HG02973 (cell line): ENCODE results near the gene GFPT1.
"Not testable (repeated sequence)": the region's sequence is repeated elsewhere in the genome, so short reads cannot be mapped to it uniquely, and the experiment has no call there.

Source experiments
- ATAC-seq: cut with Tn5 transposase; IDR thresholded peaks from one replicate; pipeline ENCODE4 v1.9.1; 2021; ENCODE audit warnings: moderate library complexity; ENCODE audit not compliant: unreplicated experiment

The GFPT1 gene

DNA sequence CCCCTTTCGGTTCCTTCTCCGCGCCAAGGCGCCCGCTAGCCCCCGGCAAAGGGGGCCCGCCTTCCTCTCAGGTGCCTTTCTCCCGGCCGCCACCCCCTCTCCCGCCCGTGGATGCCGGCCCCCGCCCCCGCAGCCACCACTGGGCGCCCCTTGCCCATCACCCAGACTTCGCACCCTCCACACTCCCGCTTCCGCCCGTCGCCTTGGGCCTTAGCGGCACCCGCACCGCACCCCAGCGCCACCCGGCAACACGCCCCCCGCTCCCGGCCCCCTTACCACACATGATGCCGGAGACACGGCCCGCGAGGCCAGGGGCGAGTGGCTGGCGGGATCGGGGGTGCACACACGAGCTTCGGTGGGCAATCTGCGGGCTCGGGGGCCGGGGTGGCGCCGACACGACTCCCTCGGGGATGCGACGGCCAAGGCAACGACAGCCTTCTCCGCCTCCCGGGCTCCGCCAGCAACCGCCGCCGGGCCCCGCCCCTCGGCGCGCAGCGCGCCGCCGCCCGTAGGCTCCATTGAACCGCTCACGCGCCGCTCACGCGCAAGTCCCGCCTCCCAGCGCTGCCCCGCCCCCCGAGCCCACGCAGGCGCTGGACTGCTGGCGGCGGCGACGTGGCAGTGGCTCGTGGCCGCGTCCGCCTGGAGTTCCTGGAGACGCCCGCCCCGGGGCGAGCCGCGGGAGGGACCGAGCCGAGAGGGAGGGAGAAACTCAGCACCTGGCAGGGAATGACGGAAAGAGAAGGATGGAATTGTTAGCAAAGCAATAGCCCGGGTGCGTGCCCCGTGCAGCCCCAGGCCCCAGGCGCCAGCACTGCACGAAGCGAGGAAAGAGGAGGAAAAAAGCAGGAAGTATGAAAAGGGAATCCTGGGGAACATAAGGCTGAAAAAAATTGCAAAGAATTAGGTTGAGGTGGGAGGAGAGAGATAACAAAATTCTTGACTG lies at the start of gene GFPT1:
Gene GFPT1, minus strand, starts transcription at position 439 of the 946 bp plus-strand sequence. Its CDS starts 156 bp downstream, at position 283.
- peak; percentile 80 for ATAC-seq

GRCh38 chr2:69436596-69436937 lies 49.5 kb upstream of the GFPT1 start:
- ATAC-seq = peak; percentile 2

DNA sequence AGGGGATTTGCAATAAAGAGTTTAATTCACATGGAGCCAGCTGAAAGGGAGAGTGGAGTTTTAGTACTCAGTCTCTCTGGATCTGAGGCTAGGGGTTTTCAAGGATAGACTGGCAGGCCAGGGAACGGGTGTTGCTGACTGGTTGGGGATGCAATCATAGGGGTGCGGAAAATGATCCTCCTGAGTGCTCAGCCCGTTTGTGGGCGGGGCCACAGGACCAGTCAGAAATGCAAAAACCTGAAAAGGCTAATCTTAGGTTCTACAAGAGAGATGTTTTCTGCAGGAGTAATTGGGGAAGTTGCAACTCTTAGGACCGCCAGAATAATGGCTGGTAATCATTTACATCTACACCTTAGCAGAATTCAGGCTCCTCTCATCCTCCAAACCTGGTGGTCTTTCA lies 47.7 kb upstream of the GFPT1 start:
- ATAC-seq = no peak

DNA sequence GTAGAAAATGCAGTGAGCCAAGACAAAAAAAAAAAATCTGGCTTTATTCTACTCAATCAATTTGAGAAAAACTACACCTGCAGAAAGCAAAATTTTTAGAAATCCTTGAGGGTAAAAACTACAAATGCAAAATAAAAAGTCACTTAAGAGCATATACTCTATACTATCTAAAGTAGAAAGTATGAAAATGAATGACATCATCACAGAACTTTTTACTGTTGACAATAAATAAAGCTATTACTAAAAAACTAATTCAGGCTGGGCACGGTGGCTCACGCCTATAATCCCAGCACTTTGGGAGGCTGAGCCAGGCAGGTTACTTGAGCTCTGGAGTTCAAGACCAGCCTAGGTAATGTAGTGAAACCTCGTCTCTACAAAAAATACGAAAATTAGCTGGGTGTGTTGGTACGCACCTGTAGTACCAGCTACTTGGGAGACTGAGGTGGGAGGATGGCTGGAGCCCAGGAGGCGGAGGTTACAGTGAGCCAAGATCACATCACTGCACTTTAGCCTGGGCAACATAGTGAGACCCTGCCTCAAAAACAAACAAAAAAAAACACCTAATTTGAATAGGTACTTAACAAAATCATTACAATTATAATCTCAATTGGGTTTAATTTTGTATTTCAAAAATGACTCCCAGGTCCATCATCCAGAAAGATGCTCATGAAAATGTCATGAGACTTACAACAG lies 42.6 kb upstream of the GFPT1 start:
- ATAC-seq = no peak

GRCh38 chr2:69428981-69429380 lies 42.0 kb upstream of the GFPT1 start:
- no peak for ATAC-seq

GRCh38 chr2:69424419-69424818 lies 37.4 kb upstream of the GFPT1 start:
- no peak for ATAC-seq

DNA sequence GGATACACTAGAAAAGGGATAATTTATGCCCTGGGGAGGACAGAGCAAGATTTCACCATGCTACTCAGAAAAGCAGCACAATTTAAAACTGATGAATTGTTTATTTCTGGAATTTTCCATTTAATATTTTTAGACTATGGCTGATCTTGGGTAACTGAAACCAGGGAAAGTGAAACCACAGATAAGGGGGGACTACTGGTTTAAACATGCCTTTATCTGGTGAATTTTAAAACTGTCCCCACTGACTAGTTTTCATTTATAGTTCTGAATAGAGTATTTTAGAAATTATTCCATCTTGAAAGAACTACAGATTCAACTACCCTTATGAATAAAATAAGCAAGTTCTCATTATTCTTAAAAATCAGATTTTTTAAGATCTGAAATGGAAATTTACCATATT lies 35.2 kb upstream of the GFPT1 start:
- ATAC-seq = no peak

DNA sequence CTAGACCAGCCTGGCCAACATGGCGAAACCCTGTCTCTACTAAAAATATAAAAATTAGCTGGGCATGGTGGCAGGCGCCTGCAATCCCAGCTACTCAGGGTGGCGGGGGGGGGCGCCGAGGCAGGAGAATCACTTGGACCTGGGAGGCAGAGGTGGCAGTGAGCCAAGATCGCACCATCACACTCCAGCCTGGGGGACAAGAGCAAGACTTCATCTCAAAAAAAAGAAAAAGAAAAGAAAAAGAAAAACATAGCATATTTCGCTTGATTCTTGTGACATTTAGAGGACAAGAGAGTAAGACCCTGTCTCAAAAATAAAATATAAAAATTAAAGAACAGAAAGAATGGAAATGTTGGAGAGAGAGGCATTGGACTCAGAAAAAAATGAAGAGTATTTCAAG lies 32.1 kb upstream of the GFPT1 start:
- not testable (repeated sequence) for ATAC-seq

GRCh38 chr2:69416147-69416546 lies 29.1 kb upstream of the GFPT1 start:
- no peak for ATAC-seq

DNA sequence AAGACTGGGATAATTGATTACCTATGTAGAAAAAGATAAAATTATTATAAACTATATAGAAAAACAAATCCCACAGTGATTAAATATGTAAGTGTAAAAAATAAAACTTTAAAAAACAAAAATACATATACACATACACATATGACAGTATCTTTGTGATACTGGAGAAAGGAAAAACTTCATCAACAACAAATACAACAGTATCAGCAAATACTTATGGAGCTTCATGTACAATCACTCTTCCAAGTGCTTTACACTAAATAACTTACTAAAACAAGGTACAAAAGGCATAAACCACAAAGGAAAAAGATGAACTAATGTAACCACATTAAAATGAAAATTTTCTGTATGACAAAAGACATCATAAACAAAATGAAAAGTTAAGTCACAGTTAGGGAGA lies 24.1 kb upstream of the GFPT1 start:
- no peak for ATAC-seq

GRCh38 chr2:69405306-69405705 lies 18.3 kb upstream of the GFPT1 start:
- ATAC-seq = no peak

DNA sequence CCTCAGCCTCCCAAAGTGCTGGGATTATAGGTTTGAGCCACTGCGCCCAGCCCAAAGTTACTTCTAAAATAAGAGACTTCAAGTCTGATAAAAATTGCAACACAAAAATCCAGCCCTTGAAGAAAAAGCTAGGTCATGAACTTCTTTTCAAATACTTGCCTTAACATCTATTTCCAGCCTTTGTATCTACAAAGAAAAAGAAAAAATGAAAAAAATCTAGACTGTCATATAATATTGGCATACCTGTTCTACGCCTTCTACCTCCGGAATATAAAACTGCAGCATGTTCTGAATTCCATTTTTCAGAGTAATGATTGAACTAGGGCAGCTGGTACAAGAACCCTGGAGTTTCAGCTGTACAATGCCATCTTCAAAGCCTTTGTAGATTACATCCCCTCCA lies 13.1 kb upstream of the GFPT1 start:
- no peak for ATAC-seq

- ATAC-seq = no peak
Observed at GRCh38 chr2:69397234-69397633, 10.2 kb upstream of the GFPT1 start.

DNA sequence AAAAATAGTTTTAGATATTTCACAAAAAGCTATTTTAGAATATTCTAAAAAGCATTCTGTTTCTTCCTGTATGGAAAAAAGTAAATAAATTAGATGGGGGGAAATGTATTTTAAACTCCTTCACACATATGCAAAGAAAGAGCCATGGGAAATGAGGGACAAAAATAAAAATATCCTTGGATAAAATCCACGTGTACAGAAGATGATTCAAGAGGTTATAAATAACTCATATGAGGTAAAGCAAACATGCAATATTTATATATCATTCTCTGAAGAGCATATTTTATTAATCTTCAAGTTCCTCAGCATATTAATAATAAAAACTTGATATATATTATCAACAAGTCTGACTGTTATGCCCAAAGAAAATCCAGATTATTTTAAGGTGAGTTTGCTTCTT lies 8.8 kb upstream of the GFPT1 start:
- ATAC-seq = no peak

DNA sequence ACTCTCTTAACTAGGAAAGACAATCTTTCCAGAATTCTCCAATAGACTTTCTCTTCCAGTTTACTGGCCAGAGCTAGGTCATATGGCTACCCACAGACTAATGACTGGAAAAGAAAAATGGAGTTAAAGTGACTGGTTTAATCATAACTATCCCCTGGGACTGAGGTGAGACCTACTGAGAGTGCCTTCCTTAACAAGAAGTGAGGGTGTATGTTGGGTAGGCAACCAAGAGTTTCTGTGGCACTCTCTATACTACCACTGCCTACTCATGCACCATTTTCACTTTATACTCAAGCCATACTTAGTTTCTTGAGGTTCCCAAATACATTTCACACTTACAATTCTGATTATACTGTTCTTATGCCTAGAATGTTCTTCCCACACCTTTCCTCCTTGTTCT lies 6.9 kb upstream of the GFPT1 start:
- no peak for ATAC-seq

GRCh38 chr2:69390471-69390870 lies 3.4 kb upstream of the GFPT1 start:
- ATAC-seq = no peak

GRCh38 chr2:69390001-69390400 lies 3.0 kb upstream of the GFPT1 start:
- no peak for ATAC-seq

DNA sequence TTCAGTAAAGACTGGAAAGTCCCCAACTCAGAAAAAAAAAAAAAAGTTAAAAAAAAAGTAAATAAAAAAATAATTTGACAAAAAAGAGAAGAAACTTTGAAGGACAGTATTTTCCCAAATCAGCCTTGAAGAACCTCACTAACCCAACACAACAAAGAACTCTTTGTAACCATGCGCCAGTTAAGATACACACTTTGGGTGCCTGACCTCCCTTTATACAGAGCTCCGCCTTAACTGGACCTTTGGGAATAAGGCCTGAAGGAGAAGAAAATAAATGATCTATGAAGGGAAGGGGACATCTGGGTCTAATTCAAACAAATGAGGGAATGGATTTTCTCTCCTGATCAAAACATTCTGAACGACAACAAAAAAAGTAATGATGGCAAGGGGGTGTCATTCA lies 2.2 kb upstream of the GFPT1 start:
- no peak for ATAC-seq

- no peak for ATAC-seq
Observed at GRCh38 chr2:69387770-69388481, 899 bp upstream of the GFPT1 start.

DNA sequence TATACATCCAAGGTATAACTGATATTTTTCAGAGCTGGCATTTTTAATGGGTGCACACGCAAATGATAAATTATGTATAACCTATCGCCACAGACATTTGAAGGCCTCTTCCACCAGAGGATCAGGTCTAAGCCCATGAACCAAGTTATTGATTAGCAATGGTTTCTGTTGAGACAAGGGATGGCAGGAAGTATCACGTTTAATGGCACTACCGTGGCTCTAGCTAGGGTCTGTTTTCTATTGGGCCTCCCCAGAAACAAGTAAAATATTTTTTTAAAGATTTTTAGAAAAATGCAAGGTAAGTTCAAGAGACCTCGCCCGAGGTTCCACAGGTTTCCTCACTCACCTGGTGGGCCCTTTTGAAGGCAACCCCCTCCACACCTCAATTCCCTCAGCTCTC lies 667 bp downstream of the GFPT1 start:
- ATAC-seq = no peak

DNA sequence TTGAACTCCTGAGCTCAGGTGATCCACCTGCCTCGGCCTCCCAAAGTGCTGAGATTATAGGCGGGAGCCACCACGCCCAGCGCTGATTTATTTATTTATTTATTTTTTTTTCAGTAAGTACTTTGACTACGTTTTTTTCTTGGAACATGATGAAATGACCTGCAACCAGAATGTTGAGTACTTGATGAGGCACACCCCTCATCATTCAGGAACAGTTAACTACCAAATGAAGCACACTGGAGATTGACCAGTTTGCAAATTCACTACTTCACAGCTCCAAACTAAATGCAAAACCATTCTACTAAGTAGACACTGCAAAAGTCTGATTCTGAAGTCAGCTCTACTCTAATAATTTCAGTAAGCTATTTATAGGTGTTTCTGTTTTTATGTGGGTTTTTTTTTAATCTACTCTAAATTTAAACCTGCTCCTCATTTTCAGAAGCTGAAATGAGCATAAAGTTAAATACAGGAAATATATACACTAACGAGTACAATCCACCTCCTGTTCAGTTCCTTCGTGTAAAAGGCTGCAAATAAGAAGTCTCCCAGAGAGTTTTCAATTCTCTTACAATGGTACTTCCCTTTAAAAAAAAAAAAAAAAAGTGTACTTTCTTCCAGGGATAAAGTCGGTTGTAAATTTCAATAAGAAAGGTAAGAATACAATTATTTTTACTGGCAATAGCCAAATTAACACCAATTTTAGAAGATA lies 1.4 kb downstream of the GFPT1 start:
- ATAC-seq = no peak
